K562 (cell line): ENCODE measurements around the gene SGMS1. TPM values are rescaled to one million over a fixed set of nuclear protein-coding genes. Genes with fewer than 3 reads are reported as not detected.
A peak's percentile ranks its signal among the peaks of the same experiment; 100 is the strongest.

Source experiments
- BACH1 ChIP-seq: fragments of 200-800 bp; sonication (Bioruptor generic); IDR thresholded peaks from 2 replicates; pipeline ENCODE4 v1.6.1; 2016; ENCODE audit warnings: missing genetic modification characterization, missing compliant biosample characterization
- BCOR ChIP-seq: fragments of 450-650 bp; IDR thresholded peaks from 2 replicates; pipeline ENCODE4 v1.6.1; 2016
- CAMTA2 ChIP-seq: fragments of 250-450 bp; sonication (Bioruptor Pico); conservative IDR thresholded peaks from 2 replicates; pipeline ENCODE4 v1.5.1; 2022
- DPF2 ChIP-seq: fragments of 450-650 bp; IDR thresholded peaks from 2 replicates; pipeline ENCODE4 v1.6.1; 2016
- ETV5 ChIP-seq: sonication (generic); formaldehyde crosslinking; IDR thresholded peaks from 2 replicates; pipeline ENCODE4 v1.4.0; 2020; ENCODE audit warnings: low read depth, mild to moderate bottlenecking, missing genetic modification reagents
- GABPB1 ChIP-seq: sonication (generic); formaldehyde crosslinking; IDR thresholded peaks from 2 replicates; pipeline ENCODE4 v1.8.0; 2022; ENCODE audit warnings: mild to moderate bottlenecking, missing genetic modification reagents
- HDAC1 ChIP-seq, 2 experiments: fragments of 450-650 bp; IDR thresholded peaks; 2 replicates each; pipeline ENCODE4 v1.6.1; 2016 to 2017; ENCODE audit warnings: inconsistent platforms in 1 of 2, mild to moderate bottlenecking in 1 of 2, moderate library complexity in 1 of 2
- HDAC6 ChIP-seq: IDR thresholded peaks from 2 replicates; pipeline ENCODE4 v1.6.1; 2012; ENCODE audit warnings: low read depth, mild to moderate bottlenecking, control low read depth, inconsistent platforms, low read length, moderate library complexity
- HMG20B ChIP-seq: fragments of 250-450 bp; sonication (Bioruptor Pico); IDR thresholded peaks from 2 replicates; pipeline ENCODE4 v1.5.0; 2021; ENCODE audit warnings: mild to moderate bottlenecking
- JUN ChIP-seq, 2 experiments: sonication (generic) in 1 of 2; formaldehyde crosslinking in 1 of 2; IDR thresholded peaks; 2 replicates each; pipeline versions ENCODE4 v1.6.1 to v1.8.0; 2012 to 2022; ENCODE audit warnings: borderline replicate concordance in 2 of 2, mild to moderate bottlenecking in 2 of 2, improper control_type of control experiment in 1 of 2, low read depth in 1 of 2, low read length in 1 of 2, missing genetic modification reagents in 1 of 2
- JUND ChIP-seq, 2 experiments: IDR thresholded peaks; 2 replicates in 1 of 2; 3 replicates in 1 of 2; pipeline ENCODE4 v1.6.1; 2011; ENCODE audit warnings: borderline replicate concordance in 2 of 2, low read depth in 2 of 2, low read length in 2 of 2, improper control_type of control experiment in 1 of 2, missing biosample characterization in 1 of 2, missing genetic modification characterization in 1 of 2, missing genetic modification reagents in 1 of 2
- KLF10 ChIP-seq: fragments of 250-450 bp; sonication (Bioruptor Pico); IDR thresholded peaks from 2 replicates; pipeline ENCODE4 v1.6.1; 2021; ENCODE audit warnings: matching md5 sums
- MTA3 ChIP-seq: fragments of 450-650 bp; formaldehyde crosslinking; IDR thresholded peaks from 2 replicates; pipeline ENCODE4 v1.6.1; 2017; ENCODE audit warnings: mild to moderate bottlenecking, borderline replicate concordance
- NCOR1 ChIP-seq: fragments of 450-650 bp; IDR thresholded peaks from 2 replicates; pipeline ENCODE4 v1.6.1; 2016; ENCODE audit warnings: mild to moderate bottlenecking, moderate library complexity
- NFE2L1 ChIP-seq: fragments of 450-650 bp; IDR thresholded peaks from 2 replicates; pipeline ENCODE4 v1.6.1; 2016; ENCODE audit warnings: missing genetic modification characterization, low read depth, mild to moderate bottlenecking, missing compliant biosample characterization, moderate library complexity, borderline replicate concordance
- NR2C2 ChIP-seq, 2 experiments: fragments of 200-800 bp in 1 of 2; sonication (Bioruptor generic) in 1 of 2; sonication (generic) in 1 of 2; formaldehyde crosslinking in 1 of 2; IDR thresholded peaks; 2 replicates each; pipeline versions ENCODE4 v1.6.1 to v1.8.0; 2016 to 2022; ENCODE audit warnings: mild to moderate bottlenecking in 1 of 2, missing compliant biosample characterization in 1 of 2, missing genetic modification characterization in 1 of 2, missing genetic modification reagents in 1 of 2
- RAD21 ChIP-seq, 2 experiments: fragments of 250-450 bp in 1 of 2; fragments of 450-650 bp in 1 of 2; sonication (Bioruptor Pico) in 1 of 2; formaldehyde crosslinking in 1 of 2; IDR thresholded peaks in 1 of 2; conservative IDR thresholded peaks in 1 of 2; 2 replicates each; pipeline versions ENCODE4 v1.4.0 to v1.8.0; 2020 to 2022; ENCODE audit warnings: mild to moderate bottlenecking in 2 of 2, moderate library complexity in 1 of 2
- RCOR1 ChIP-seq, 2 experiments: IDR thresholded peaks; 2 replicates each; pipeline ENCODE4 v1.6.1; 2012; ENCODE audit warnings: low read depth in 2 of 2, low read length in 2 of 2, borderline replicate concordance in 1 of 2, improper control_type of control experiment in 1 of 2
- SNRNP70 ChIP-seq: fragments of 200-400 bp; formaldehyde crosslinking; optimal IDR thresholded peaks from 2 replicates; pipeline ENCODE3; 2017; ENCODE audit warnings: low read depth, low read length
- SPI1 ChIP-seq: IDR thresholded peaks from 2 replicates; pipeline ENCODE4 v1.6.1; 2011; ENCODE audit warnings: low read depth, low read length, control low read depth, borderline replicate concordance
- TAL1 ChIP-seq: fragments of 450-650 bp; IDR thresholded peaks from 2 replicates; pipeline ENCODE4 v1.6.1; 2016; ENCODE audit warnings: mild to moderate bottlenecking
- XRCC3 ChIP-seq: fragments of 450-650 bp; IDR thresholded peaks from 2 replicates; pipeline ENCODE4 v1.6.1; 2017; ENCODE audit warnings: mild to moderate bottlenecking, moderate library complexity
- ZNF133 ChIP-seq: fragments of 250-450 bp; sonication (Bioruptor Pico); IDR thresholded peaks from 2 replicates; pipeline ENCODE4 v1.4.0; 2020; ENCODE audit warnings: mild to moderate bottlenecking
- ZNF280B ChIP-seq: fragments of 250-450 bp; sonication (Bioruptor Pico); IDR thresholded peaks from 2 replicates; pipeline ENCODE4 v1.5.1; 2021; ENCODE audit warnings: mild to moderate bottlenecking
- polyA plus RNA-seq, 8 experiments: library from polyadenylated mRNA; depleted of rRNA in 4 of 8; stranded (reverse) in 5 of 8; unstranded in 3 of 8; fragments of >200 nt; fragmentation: Nextera tagmentation in 2 of 8; fragmentation: Illumina TruSeq in 1 of 8; extraction: Ambion mirVana in 2 of 8; extraction: Trizol in 1 of 8; gene quantifications; 2 replicates each; pipeline versions ENCODE4 v1.2.1 to v1.2.3, GENCODE V29; 2011 to 2014; ENCODE audit warnings: inconsistent platforms in 1 of 8, missing spikeins in 1 of 8
- total RNA-seq, 7 experiments: library from RNA; depleted of rRNA in 6 of 7; stranded (reverse); fragments of >200 nt in 6 of 7; fragmentation: Illumina TruSeq in 2 of 7; extraction: Trizol in 2 of 7; gene quantifications; 2 replicates each; pipeline versions ENCODE4 v1.2.1 to v1.2.3, GENCODE V29; 2011 to 2021; ENCODE audit warnings: low replicate concordance in 1 of 7
- TF ChIP-seq, protein P1 (sequence below): fragments of 450-650 bp; formaldehyde crosslinking; conservative IDR thresholded peaks from 2 replicates; pipeline ENCODE4 v1.4.0; 2022; ENCODE audit warnings: mild to moderate bottlenecking, missing genetic modification characterization

The SGMS1 gene
- total and polyA plus RNA-seq, 9 of the 15 experiments (the other 6 are each of a cell fraction or from before 2014, with no cell fraction given) = 22.6 to 232 (median 82.2) TPM

DNA sequence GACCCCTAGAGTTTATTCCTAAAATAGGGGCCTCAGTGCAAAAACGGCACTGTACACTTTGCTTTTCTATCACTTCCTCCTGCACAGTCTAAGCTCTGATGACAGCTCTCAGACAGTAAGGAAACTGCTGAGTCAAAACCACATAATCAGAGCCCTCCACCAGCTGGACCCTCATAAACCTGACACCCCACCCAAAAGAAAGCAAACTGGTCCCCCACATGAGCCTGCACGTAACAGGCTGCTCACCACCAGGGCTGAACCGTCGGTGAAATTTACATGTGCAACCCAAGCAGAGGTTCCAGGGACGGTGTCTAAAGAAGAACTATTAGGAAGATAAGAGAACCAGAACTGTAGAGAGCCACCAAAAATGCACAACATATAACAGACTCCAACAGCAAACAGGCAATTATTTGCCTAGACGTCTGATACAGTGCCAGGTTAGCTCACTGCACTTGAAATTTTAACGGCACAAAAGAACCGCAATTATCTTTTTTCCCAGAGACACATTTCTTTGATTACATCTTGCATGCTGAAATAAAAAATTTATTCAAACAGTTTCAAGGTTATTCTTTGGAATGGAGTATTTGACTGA, 19.6 kb downstream of the SGMS1 start (continued):
- TF ChIP-seq SPI1 (peak; percentile 82; the same call in 1 of the 2 replicates), ZNF280B (no peak), BCOR (0 out of 2 replicates have a peak, but pooled peaks have one; percentile 16), KLF10 (no peak), RAD21 (CRISPR knock-in tag; conservative IDR thresholded peaks at IDR 0.05 in 1 of 2, IDR thresholded peaks at IDR 0.05 in 1 of 2) (0 out of 4 replicates have a peak, but pooled peaks of 1 of the 2 experiments have one; percentile 4), DPF2 (peak; percentile 87), HMG20B (CRISPR knock-in tag) (no peak), GABPB1 (CRISPR knock-in tag) (no peak), JUND (IDR thresholded peaks at IDR 0.05; ENCODE audit: borderline replicate concordance, low read depth, low read length) (peak; percentile 53; the same call in 1 of the 2 replicates), JUND (tag; IDR thresholded peaks at IDR 0.05; ENCODE audit: borderline replicate concordance, low read depth, low read length) (no peak), BACH1 (tag) (no peak), ETV5 (CRISPR knock-in tag) (no peak), HDAC1 (IDR thresholded peaks at IDR 0.05) (peak in 1 of 2 experiments; percentile 77; a peak in 2 of 4 replicates), CAMTA2 (CRISPR knock-in tag) (no peak), TAL1 (peak; percentile 16; the same call in 1 of the 2 replicates), HDAC6 (no peak), NCOR1 (peak; percentile 54), SNRNP70 (no peak), NR2C2 (CRISPR knock-in tag; IDR thresholded peaks at IDR 0.05) (no peak), NR2C2 (tag; IDR thresholded peaks at IDR 0.05) (peak; percentile 20; the same call in 1 of the 2 replicates), MTA3 (0 out of 2 replicates have a peak, but pooled peaks have one; percentile 17), JUN (IDR thresholded peaks at IDR 0.05; ENCODE audit: borderline replicate concordance, low read depth, low read length) (no peak), JUN (CRISPR knock-in tag; IDR thresholded peaks at IDR 0.05; ENCODE audit: borderline replicate concordance) (no peak), NFE2L1 (tag) (no peak), ZNF133 (CRISPR knock-in tag) (no peak), XRCC3 (no peak), RCOR1 (IDR thresholded peaks at IDR 0.05; ENCODE audit: borderline replicate concordance in 1 of 2, low read depth in 2 of 2, low read length in 2 of 2) (peak in 1 of 2 experiments; percentile 78; a peak in 2 of 4 replicates)
- TF ChIP-seq, protein P1, sequence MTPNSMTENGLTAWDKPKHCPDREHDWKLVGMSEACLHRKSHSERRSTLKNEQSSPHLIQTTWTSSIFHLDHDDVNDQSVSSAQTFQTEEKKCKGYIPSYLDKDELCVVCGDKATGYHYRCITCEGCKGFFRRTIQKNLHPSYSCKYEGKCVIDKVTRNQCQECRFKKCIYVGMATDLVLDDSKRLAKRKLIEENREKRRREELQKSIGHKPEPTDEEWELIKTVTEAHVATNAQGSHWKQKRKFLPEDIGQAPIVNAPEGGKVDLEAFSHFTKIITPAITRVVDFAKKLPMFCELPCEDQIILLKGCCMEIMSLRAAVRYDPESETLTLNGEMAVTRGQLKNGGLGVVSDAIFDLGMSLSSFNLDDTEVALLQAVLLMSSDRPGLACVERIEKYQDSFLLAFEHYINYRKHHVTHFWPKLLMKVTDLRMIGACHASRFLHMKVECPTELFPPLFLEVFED = no peak
